SK-MEL-5 (cell line): Measurements from ENCODE around the gene JADE2. TPM values are rescaled to one million over a fixed set of nuclear protein-coding genes. Genes with fewer than 3 reads are reported as not detected.
A peak's percentile ranks its signal among the peaks of the same experiment; 100 is the strongest.

Experiments
- DNase-seq: peaks from one replicate; pipeline ENCODE4 v3.0.0-alpha.2; 2016; ENCODE audit warnings: low read depth, low spot score
- in situ Hi-C: cut with HindIII; loops from 2 replicates; pipeline ENCODE4 v1.10.0; 2016; ENCODE audit warnings: low sequenced_read_pairs, high pct_unique_total_duplicates, low pct_unique_long_range_greater_than_20kb
- total RNA-seq: library from RNA; depleted of rRNA; stranded (reverse); fragments of >200 nt; shearing (Covaris generic); gene quantifications from 2 replicates; pipeline ENCODE4 v1.2.3, GENCODE V29; 2014

The JADE2 gene
- total RNA-seq, 1 experiment from 2014 or later, result 21.8 TPM

DNA sequence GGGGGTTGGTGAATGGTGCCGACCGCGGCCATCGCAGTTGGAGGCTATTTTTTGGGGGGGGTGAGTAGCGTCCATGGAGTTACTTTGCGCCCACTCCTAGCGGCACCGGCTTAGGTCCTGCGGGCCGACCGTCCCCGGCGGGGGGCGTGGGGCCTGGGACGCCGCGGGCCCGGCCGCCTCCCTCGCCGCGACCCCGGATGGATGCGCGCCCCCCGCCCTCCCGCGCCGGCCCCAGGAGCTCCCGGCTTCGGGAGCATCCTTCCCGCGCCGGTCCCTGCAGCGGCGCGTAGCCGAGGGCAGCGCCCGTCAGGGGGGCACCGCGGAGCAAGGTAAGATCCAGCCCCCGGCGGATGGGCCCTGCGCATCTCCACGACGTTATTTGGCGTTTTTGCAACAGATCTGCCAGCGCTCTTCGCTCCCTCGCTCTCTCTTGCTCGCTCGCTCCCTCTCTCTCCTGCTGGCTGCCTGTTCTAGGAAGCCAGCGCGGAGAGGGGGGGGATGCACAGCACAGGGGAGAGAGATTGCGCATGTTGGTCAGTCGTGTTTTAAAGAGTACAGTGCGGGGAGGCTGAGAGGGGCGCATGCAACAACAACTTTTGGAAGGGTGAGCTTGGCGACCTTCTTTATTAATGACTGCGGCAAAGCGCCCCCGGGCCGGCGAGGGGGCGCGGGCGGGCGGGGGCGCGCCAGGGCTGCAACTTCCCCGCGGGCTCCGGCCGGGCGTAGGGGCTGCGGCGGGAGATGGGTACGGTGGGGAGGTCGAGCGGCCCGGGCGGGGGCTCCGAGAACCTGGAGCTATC is 413 bp downstream of the JADE2 start:
- in situ Hi-C loops, result no loop called here
- DNase-seq, result peak; percentile 67

GRCh38 chr5:134526483-134527155 is 1.1 kb downstream of the JADE2 start:
- no peak for DNase-seq
- in situ Hi-C loops, result no loop called here

DNA sequence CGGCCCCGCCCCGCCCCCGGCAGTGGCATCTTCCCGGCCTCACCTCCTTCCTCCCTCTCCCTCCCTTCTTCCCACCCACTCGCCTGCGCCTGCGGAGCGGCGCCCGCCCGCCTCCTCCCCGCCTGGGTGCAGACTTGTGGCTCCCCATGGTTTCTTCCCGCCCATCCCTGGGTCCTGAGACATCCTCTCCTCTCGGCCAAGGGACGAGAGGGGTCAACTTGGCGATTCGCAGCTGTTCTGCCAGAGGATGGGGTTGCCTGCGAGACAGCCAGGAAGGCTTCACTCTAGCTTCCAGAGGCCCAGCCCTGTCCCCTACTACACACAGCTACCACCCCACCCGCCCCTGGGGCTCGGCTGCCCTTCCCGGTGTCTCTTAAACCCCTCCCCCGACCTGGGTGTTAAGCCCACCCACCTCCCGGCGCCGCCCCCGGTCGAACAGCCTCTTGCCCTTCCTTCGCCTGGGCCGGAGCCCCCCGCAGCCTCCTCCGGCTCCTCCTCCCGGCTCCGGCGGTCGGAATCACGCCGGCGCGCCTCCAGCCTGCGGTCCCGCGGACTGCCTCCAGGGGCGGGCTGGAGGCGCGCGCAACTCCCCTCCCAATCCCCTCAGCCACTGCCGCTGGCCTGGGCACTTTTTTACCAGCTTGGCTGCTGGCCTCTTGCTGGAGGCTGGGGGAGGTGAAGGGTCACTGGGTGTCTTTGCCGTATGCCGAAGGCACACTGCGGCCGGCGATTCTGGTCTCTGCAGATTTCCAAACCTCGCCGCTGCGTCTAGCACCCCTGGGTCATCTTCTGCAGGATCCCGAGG is 1.9 kb downstream of the JADE2 start:
- DNase-seq, result peak; percentile 90
- in situ Hi-C loops, result no loop called here

GRCh38 chr5:134527961-134528424 is 2.5 kb downstream of the JADE2 start:
- in situ Hi-C loops, result no loop called here
- no peak for DNase-seq

- in situ Hi-C loops, result no loop called here
- DNase-seq, result no peak
Measured at GRCh38 chr5:134528556-134528955, 3.1 kb downstream of the JADE2 start.

- in situ Hi-C loops, result no loop called here
- DNase-seq, result no peak
Measured at GRCh38 chr5:134529460-134529859, 4.0 kb downstream of the JADE2 start.

DNA sequence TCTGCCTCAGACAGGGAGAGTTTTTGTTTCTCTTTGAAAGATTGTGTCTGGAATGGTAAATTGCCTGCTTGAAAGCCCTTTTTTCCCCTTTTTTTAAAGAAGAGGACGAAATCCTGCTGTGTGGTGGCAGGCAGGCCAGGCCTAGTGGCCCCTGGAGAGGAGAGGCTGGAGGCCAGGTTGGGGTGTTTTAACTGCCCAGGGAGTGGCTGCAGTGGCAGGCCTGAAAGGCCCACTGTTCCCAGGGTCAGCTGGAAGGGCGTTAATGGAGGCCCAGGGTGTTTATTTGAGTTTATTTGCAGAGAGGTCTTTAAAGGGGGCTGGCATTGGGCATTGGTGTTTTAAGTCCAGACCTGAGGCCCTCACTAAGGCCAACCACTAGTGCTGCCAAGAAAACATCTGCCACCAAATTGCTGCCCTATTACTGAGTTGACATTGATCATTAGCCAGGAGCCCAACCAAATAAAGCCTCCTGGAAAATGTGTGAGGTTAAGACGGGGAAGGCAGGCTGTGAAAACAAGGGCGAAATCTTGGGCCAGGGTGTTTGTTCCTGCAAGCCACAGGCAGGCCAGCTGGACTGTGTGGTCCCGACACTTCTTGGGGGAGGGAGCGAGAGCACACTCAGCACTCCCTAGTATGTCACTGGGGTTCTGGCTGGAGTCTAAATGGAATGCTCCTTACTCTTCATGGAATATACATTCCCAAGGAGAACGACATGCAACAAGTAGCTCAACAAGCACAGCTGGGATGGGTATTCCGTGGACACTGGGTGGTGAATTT is 5.0 kb downstream of the JADE2 start:
- no peak for DNase-seq
- in situ Hi-C loops, result no loop called here

DNA sequence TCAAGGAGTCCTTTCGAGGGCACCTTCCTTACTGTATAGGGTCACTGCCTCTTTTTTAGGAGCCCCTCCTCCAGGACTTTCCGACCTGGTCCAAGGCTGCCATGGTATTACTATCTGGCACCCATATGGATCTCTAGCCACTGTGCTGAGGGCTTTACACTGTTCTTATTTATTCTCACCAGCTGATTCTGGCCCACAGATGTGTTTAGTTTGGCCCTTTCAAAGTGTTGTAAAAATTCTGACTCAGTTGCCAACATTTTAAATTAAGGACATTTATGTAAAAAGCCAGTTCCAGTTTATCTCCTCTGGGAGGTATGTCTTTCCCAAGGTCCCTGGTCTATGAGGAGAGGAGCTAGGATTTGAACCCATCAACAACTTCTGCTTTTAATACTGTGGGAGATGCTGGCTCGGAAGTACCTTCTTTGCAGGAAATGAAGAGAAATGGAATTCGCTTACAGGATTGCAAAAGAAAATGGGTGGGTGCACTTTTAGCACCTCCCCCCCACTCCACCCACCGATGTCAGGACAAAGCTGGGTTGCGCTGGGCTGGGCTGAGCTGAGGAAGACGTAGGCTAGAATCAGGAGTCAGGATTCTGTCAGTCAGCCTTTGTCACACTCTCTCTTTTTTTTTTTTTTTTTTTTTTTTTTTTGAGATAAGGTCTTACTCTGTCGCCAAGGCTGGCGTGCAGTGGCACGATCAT is 7.8 kb downstream of the JADE2 start:
- in situ Hi-C loops, result no loop called here
- DNase-seq, result no peak

- no peak for DNase-seq
- in situ Hi-C loops, result no loop called here
Measured at GRCh38 chr5:134534058-134534725, 8.7 kb downstream of the JADE2 start.

- in situ Hi-C loops, result no loop called here
- DNase-seq, result no peak
Measured at GRCh38 chr5:134534726-134535110, 9.2 kb downstream of the JADE2 start.

GRCh38 chr5:134536876-134537275 is 11.4 kb downstream of the JADE2 start:
- no peak for DNase-seq
- in situ Hi-C loops, result no loop called here

GRCh38 chr5:134537297-134537696 is 11.8 kb downstream of the JADE2 start:
- DNase-seq, result no peak
- in situ Hi-C loops, result no loop called here

DNA sequence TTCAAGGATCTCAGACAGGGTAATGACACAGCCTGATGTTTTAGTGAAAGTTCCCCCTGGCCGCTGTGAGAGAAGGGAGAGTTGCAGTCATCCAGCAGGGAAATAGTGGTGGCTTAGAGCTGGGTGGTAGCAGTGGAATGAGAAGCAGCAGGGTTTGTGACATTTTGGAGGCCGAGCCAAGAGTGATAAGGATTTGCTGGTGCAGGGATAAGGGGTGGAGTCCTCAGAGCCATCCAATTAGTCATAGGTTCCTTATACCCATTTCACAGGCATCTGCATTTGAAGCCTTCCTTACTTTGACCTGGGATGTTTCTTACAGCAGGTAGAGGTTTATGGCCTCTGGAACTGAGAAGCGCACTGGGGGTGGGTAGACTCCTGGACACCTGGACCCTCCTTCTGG is 12.8 kb downstream of the JADE2 start:
- in situ Hi-C loops, result no loop called here
- DNase-seq, result no peak

DNA sequence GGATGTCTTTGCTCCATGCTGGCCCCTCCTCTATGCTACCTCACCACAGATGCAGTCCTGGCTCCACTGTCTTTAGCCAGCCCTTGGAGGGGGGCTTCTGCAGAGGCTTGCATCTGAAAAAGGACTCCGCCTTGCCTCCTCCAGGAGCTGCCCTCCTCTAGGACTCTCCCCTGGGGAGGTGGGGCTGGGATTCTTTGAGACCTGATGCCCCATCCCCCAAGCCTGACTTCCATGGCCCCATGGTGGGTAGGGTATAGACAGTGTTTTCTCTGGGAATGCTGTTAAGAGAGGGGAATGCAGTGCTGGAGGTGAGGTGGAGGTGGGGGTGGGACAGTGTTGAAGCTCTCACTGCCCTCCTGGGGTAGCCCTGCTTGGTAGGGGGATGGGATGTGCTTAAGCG is 14.3 kb downstream of the JADE2 start:
- no peak for DNase-seq
- in situ Hi-C loops, result no loop called here

DNA sequence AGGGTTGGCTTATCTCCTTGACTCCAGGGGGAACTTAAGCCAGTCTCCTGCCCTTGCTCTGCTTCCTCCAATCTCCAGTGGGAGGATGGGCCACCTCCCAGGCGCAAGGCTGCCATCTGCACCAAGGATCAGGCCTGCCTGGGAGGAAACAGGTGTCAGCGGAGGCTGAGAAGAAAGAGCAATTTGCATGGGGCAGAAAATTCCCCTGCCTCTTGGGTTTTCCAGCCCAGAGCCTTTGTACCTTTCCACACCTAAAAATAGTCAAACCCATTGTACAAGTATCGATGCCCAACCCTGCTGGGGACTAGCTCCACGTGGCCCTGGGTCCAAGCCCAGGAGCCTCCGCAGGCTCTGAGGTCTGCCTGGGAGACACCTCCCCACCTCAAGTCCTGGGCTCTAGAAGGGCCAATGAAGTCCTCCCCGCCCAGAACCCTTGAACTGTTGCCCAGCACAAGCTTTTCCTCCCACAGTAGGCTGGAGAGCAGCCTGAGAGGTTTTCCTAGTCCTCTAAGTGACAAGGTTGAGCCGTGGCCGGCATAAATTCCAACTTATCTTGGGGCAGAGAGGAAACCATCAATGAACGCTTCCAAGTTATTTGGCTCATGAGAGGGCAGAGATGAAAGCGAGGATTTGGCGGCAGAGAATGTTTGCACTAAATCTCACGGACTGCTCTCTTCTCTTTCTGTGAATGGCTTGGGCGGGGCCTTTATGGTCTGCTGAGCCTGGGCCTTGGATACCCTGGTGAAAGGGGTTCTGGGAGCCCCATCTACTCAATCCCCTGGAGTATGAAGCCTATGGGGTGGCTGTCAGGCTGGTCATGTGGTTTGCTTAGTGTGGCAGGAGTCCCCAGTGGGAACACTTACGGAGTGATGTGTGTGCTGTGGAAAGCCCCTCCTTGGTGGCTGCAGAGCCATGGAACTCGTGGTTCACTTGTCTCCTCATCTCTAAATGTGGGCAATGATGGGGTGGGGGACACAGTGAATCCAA is 15.6 kb downstream of the JADE2 start:
- in situ Hi-C loops, result no loop called here
- DNase-seq, result no peak
